HG03025 (cell line): ENCODE data around the gene TBC1D8.
"Not testable (repeated sequence)": the region's sequence is repeated elsewhere in the genome, so short reads cannot be mapped to it uniquely, and the experiment has no call there.

ENCODE experiments used
- ATAC-seq: cut with Tn5 transposase; IDR thresholded peaks from one replicate; pipeline ENCODE4 v1.9.1; 2021; ENCODE audit warnings: mild to moderate bottlenecking, moderate library complexity; ENCODE audit not compliant: unreplicated experiment, low FRiP score

The TBC1D8 gene

DNA sequence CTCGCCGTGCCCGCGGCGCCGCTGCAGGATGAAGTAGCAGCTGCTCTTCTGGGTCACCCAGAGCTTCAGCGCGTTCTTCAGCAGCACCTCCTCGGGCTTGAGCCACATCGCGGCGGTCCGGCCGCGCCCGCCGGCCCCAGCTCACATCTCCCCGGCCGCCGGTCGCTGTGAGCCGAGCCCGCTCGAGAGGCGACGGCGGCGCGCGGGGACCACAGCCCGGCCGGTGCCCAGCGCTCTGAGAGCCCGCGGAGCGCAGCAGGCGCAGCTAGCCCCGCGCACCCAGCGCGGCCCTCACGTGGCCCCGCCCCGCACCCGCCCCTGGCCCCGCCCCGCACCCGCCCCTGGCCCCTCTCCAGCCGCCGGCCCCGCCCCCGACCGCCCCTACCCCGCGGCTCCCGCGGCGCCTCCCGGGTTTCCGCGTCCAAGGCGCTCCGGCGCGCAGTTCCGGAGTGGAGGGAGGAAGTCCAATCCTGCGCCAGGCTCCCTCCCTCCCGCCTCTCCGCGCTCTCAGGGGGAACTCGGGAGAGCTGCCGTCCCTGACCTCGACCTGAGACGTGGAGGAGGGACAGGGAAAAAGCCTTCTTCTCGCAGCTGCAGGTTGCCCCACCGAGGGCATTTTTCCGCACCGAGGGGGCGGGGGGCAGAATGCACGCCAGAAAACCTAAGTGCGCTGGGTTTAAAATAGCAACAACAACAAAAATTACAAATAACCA lies at the start of gene TBC1D8:
Gene TBC1D8, minus strand, starts transcription at position 237 of the 713 bp plus-strand sequence. Its CDS starts 129 bp downstream, at position 108.
- peak; percentile 57 for ATAC-seq

DNA sequence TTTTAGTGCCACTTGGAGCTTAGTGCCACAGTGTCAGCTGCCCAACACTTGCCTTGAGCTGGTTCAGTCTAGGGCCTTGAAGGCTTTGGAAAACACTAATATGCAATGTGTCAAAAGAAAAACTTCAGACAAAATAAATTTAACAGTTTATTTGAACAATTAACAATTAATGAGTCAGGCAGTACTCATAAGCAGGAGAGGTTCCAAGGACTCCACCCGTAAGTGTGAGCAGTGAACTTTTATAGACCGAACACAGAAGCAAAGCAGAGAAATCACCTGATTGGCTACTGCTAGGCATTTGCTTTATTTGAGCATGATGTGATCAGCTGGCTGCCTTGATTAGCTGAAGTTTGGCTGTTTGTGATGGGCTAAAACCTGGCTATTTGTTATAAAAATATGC lies 49.5 kb upstream of the TBC1D8 start:
- no peak for ATAC-seq

DNA sequence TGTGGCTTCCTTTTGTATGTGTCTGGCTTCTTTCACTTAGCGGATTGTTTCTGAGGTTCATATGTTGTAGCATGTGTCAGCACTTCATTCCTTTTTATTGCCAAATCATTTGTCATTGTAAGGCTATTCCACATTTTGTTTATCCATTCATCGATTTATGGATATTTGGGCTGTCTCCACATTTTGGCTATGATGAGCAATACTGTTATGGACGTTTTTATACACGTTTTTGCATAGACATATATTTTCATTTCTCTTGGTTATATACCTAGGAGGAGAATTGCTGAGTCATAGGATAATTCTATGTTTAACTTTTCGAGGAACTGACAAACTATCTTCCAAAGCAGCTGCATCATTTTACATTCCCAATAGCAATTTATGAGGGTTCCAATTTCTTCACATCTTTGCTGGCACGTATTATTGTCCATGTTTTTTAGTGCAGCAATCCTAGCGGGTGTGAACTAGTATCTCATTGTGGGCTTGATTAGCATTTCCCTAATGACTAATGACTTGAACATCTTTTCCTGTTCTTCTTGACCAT lies 48.1 kb upstream of the TBC1D8 start:
- no peak for ATAC-seq

DNA sequence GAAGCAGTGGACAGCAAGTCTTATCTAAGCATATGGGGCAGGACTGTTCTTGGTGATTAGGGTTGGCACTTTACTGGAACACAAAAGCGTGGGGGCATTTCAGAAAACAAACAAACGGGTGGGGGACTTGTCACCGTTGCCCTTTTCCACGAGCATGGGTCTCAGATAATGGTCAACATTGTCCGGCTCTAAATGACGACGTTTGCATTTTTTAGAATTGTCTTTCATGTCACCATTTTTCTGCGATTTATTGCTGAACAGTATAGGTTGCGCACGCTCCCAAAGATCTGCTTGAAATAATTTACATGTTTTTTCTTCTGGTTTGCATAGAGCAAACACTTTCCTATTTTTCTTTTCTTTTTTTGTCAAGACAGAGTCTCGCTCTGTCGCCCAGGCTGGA lies 46.6 kb upstream of the TBC1D8 start:
- ATAC-seq, result no peak

DNA sequence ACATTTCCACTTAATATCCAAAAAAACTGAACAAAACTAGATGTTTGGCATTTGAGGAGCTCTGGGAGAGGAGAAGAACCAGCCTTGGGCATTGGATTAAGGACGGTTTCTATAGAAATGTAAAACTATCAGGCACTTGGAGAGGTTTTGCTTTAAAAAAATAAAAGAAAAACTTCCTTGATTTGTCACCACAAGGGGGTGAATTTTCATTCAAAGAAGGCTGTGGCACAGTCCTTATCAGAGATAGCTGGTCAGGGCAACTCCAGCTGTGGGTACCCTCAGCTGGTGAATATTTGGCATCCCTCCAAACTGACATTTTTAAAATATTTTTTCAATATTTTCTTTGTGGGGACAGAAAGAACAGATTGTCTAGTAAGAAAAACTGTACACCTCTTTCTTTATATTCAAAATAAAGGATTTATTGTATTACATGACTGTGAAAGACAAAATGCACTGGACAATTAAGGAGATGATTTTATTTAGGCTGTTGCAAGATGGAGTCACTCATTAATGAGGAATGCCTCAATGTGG lies 46.1 kb upstream of the TBC1D8 start:
- ATAC-seq, result no peak

DNA sequence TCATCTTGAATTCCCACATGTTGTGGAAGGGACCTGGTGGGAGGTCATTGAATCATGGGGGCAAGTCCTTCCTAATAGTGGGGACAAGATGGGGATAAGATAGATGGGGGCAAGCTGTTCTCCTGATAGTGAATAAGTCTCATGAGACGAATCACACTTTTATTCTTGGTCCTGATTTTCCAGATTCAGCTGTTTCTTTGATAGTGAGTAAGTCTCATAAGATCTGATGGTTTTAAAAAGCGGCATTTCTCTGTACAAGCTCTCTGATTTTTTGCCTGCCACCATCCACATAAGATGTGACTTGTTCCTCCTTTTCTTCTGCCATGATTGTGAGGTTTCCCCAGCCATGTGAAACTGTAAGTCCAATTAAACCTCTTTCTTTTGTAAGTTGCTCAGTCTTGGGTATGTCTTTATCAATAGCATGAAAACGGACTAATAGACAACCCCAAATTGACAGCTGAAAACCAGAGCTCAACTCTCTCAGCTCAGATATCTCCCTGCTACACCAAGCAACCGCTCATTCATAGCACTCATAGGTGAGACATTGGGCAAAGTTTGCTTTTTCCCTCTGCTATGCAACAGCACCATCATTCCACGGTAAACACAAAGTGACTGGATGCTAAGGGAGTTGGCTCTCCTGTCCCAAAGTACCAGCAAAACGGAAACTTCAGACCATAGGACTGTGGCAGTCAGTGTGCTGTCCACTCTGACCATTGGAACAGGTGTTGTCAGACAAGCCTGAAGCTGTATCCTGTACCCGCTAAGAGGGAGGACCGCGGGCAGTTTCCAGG lies 44.9 kb upstream of the TBC1D8 start:
- ATAC-seq, result no peak

DNA sequence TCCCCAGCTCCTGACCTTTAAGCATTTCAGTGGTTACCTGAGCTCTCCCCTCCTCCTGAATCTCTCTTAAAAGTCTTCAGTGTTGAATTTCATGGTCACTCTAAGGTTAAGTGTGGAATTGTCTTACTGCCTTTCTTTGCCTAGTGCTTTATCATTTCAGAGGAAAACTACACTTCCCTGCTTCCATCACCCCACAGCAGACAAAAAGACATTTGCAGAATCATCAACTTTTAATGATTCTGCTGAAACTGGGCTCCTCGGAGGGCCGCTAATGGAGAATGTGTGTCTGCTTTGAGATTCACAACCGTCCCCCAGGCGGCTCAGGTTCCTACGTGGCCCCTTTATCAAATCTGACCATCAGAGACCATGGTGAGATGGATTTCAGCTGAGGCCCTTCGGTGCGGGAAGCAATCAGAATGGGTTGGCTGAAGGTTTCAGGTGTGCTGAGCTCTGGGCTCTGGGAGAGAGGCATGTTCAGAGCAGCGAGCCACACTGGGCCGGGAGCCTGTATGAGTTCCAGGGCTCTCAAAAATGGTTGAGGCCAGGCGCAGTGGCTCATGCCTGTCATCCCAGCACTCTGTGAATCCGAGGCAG lies 41.9 kb upstream of the TBC1D8 start:
- ATAC-seq, result no peak

DNA sequence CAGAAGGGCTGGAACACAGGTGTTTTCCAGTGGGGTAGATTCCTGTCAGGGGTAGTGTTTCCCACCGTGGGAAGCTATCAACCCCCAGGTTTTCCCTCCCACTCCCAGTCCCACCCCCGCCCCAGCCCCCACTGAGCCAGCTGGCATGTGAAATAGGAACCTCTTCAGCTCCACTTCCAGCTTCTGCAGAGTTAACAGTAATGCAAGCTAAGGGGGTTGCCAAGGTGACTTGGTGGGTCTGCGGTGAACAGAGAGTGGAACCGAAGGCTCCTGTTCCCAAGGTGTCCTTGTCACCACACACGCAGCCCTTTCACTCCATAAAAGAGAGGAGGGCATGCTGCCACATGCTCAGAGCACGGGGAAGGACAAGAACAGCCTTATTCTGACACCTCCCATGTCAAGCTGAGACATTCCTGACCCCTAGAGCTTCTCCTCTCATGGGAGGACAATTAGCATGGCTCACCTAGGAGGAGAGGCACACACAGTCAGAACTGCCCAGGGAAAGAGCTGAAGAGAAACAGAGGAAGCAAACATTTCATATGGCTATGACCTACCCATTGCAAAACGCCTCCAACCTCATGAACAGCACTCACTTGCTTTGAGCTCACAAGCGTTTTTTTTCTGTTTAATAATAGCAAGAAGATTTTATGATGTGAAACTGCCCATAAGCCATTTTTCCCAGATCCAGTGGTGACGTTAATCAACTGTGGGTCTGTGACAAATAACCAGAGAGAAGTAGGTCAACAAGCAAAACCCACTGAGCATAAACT lies 39.8 kb upstream of the TBC1D8 start:
- ATAC-seq, result no peak

DNA sequence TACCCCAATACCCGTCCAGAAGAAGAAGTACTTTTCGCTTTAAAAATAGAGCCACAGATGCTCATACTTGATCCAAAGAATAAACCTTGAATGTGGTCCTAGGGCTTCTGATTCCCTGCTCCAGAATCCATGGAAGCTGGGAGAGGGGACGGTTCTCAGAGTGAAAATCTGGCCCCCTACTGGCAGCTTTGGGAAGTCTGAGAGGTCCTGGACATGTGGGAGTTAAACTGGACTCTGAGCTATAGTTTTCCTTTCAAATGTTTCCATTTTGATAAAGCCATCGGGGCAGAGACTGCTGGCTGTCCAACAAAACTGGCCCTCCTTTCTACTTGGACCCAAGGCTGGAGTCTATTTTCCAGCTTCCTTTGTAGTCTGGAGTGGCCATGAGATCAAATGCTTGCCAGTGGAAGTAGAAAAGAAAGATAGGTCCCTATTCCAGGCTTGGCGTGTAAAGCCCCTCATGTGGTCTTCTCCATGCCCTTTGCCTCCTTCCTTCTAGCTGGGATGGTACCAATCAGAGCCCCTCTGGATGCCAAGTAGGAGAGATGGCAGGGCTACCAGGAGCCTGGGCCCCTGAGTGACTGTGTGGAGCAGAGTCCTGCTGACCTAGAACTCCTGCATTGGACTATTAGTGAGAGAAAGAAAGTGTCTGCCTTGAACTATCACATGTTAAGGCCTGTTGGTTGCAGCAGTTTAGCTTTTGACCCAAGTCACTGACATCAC lies 37.7 kb upstream of the TBC1D8 start:
- ATAC-seq, result no peak

DNA sequence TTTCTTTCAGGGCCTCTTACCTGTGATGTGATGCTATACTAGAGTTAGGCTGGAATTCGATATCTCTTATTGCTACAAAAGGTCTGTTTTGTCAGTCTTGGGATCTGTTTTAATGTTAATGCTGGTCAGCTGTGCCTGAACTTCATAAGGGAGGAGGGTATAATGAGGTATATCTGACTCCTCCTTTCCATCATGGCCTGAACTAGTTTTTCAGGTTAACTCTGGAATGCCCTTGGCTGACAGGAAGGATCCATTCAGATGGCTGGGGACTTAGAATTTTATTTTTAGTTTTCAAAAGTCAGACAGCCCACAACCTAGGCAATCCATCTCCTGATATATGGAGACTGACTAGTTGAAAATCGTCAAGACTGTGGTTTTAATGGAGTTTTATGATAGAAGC lies 35.9 kb upstream of the TBC1D8 start:
- no peak for ATAC-seq

DNA sequence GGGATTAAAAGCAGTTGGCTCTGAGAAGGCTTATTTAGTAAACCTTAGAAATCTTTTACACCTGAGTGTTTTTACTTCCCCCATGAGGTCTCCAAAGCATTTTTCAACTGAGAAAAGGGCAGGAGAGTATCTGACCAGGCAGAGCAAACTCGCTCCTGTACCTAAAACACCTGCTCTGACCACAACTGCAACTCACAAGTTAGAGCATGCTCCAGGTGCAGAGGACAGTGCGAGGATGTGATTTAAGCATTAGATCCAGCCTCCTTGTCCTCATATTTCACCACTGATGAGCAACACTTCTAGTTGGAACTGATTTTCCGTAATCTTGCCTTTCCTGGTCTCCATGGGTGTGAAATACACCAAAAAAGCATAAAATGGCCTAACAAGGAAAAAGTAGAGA lies 34.5 kb upstream of the TBC1D8 start:
- no peak for ATAC-seq

DNA sequence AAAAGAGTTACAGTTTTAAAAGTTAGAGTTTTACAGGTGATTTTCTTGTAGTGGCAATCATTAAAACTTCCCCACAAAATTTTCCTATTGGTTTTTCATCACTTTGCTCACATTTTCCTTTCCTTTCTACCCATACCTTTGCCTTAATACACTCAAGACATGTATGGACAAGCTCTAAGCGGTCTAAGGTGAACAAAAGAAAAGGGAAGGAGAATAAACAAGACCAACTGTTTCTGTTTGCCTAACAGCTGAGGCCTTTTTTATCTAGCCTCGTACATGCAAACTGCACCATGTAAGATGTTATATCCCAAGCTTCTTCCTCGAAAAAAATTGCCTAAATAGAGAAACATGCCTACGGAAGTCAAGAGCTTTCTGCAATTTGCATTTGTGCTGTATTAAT lies 33.9 kb upstream of the TBC1D8 start:
- ATAC-seq, result no peak

DNA sequence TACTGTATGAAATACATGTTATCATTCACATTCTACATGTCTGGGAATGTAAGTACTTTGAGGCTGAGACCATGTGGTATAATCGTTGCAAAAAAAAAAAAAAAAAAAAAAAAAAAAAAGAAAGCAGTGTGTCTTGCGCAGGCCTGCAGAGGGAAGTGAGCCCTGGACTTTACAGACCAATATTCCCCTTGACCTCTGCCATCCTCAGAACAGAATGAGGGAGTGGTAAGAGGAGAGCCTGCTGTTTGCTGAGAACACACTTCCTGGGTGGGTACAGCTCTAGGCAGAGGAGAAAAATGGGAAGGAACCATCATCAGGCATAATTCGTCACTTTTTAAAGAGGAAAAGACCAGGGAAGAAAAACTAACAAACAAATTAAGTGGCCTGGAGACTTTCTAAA lies 28.8 kb upstream of the TBC1D8 start:
- ATAC-seq, result no peak

DNA sequence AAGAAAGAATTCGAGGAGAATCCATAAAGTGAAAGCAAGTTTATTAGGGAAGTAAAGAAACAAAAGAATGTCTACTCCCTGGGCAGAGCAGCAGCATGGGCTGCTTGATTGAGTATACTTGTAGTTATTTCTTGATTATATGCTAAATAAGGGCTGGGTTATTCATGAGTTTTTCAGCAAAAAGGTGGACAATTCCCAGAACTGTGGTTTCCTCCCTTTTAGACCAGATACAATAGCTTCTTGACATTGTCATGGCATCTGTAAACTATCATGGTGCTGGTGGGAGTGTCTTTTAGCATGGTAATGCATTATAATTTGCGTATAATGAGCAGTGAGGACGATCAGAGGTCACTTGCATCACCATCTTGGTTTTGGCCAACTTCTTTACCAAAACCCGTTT lies 25.6 kb upstream of the TBC1D8 start:
- ATAC-seq, result no peak

DNA sequence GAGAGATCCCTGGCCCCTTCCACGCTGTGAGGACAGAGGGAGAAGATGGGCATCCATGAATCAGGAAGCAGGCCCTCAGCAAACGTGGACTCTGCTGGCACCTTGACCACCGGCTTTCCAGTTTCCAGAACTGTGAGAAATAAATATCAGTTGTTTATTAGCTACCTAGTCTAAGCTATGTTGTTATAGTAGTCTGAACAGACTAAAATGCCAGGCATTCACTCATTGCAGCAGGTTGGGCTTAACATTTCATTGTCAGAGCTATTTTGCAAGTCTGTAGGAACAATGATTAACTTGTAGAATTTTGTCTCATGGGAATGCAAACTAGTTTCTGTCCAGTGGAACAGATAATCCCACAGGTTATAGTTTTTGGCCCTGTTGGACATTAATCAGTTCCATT lies 24.8 kb upstream of the TBC1D8 start:
- ATAC-seq, result no peak

DNA sequence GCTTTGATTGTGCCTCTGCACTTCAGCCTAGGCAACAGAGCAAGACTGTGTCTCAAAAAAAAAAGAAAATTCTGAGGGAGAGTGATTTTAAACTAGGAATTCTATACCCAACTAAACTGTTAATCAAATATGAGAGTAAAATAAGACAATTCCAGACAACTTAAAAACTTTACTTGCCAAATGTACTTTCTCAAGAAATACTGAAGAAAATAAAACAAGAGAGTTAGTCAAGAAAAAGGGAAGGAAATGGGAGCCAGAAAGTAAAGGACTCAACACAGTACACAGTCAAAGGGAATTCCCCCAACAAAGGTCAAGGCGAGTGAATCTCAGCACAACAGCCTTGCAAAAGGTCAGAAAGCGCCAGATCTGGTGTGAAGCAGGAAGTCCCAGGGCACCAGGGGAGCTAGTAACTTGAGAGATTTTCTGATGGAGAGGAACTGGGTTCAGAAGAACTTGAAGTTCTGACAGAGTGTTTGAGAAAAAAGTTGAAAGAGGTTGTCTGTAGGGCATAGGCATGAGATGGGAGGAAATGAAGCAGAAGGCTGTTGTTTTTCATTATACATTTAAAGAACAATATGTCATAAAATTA lies 22.6 kb upstream of the TBC1D8 start:
- no peak for ATAC-seq

DNA sequence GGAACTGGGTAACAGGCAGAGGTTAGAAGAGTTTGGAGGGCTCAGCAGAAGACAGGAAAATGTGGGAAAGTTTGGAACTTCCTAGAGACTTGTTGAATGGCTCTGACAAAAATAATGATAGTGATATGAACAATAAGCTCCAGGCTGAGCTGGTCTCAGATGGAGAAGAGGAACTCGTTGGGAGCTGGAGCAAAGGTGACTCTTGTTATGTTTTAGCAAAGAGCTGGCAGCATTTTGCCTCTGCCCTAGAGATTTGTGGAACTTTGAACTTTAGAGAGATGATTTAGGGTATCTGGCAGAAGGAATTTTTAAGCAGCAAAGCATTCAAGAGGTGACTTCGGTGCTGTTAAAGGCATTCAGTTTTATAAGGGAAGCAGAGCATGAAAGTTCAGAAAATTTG lies 18.6 kb upstream of the TBC1D8 start:
- not testable (repeated sequence) for ATAC-seq

DNA sequence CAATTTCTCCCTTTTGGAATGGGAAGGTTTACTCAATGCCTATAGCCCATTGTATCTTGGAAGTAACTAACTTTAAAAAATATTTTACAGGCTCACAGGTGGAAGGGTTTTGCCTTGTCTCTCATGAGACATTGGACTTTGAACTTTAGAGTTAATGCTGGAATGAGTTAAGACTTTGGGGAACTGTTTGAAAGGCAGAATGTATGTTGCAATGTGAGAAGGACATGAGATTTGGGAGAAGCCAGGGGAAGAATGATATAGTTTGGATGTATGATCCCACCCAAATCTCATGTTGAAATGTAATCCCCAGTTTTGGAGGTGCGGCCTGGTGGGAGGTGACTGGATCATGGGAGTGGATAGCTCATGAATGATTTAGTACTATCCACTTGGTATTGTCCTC lies 17.5 kb upstream of the TBC1D8 start:
- no peak for ATAC-seq

DNA sequence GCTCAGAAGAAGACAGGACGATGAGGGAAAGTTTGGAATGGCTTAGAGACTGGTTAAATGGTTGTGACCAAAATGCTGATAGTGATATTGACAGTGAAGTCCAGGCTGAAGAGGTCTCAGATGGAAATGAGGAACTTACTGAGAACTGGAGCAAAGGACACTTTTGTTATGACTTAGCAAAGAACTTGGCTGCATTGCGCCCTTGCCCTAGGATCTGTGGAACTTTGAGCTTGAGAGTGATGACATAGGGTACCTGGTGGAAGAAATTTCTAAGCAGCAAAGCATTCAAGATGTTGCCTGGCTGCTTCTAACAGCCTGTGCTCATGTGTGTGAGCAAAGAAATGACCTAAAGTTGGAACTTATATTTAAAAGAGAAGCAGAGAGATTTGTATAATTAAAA lies 16.4 kb upstream of the TBC1D8 start:
- not testable (repeated sequence) for ATAC-seq
